NCI-H1930 (cell line): Measurements from ENCODE around the gene ALKBH5.

ENCODE experiments used
- DNase-seq, 2 experiments: peaks; one replicate each; lab custom pipeline; 2025; lab: John Stamatoyannopoulos, UW

The ALKBH5 gene

DNA sequence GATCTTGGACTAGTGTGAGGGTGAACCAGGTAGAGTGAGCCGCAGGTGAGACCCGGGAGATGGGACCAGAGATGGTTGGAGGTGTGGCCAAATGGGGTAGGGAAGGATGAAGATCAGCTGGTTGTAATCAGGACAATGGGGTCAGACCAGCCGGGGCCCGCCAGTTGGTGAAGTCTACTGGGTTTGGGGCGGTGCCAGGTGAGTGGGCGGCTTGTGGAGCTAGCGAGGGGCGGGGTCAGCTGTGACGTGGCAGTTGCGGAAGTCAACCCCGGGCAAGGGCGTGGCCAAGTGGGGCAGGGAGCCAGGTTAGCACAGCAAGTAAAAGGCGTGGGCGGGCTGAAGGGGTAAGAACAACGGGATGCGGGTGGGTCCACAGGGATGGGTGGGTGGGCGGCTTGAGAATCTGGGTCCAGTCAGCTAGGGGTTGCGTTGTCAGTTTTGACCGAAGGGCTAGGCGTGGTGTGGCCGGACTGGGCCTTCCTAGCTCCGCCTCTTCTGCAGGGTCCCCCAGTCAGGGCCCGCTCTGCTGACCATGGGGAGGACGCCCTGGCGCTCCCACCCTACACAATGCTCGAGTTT lies 25.5 kb upstream of the ALKBH5 start:
- DNase-seq: peak; percentile 47 to 60

DNA sequence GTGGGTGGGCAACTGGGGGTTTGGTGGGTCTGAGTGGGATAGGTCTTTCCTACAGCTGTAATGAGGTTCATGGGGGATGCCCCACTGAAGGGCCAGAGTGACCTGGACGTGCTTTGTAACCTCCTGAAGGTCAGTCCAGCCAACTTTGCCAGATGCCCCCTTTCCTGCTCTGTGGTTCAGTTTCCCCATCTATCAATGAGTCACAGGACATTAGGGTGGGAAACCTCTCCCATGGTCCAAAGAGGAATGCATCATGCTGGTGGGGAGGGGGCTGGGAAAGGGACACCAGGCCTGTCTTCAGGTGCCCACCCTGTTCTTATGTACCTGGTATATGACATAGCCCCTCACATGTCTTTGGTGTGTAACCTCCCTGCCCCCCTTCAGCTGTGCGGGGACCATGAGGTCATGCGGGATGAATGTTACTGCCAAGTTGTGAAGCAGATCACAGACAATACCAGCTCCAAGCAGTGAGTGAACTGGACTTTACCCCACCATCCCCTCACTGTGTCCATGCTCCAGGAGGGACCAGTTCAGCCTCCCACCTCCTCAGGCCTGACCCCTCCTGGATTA lies 24.0 kb upstream of the ALKBH5 start:
- DNase-seq: no peak

DNA sequence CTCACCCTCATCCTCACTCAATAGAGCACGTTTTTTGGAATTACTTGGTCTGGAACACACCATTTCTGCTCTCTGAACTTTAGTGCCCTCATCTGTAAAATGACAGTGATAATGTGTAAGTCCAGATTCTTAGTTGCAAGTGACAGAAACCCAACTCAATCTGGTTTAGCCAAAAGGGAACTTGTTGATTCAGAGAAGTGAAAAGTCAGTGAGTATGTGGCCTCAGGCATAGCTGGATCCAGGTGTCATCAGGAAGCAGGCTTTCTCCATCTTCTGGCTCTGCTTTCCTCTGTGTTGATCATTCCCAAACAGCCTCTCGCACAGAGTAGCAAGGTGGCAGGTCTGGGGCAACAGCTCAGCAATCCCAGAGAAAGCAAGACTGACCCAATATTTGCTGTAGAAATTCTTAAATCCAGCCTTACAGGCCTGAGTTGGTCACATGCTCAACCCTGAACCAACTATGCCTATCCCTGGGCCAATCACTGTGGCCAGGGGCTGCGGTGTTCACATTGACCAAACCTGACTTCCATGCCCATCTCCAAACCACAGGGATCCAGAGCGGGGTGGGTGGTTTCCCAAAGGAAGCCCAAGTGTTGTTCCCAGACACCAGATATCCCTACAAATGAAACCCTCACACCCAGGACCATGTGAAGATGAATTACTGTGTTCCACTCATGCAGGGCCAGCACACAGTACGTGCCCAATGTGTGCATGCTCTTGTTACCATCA lies 23.3 kb upstream of the ALKBH5 start:
- no peak for DNase-seq

DNA sequence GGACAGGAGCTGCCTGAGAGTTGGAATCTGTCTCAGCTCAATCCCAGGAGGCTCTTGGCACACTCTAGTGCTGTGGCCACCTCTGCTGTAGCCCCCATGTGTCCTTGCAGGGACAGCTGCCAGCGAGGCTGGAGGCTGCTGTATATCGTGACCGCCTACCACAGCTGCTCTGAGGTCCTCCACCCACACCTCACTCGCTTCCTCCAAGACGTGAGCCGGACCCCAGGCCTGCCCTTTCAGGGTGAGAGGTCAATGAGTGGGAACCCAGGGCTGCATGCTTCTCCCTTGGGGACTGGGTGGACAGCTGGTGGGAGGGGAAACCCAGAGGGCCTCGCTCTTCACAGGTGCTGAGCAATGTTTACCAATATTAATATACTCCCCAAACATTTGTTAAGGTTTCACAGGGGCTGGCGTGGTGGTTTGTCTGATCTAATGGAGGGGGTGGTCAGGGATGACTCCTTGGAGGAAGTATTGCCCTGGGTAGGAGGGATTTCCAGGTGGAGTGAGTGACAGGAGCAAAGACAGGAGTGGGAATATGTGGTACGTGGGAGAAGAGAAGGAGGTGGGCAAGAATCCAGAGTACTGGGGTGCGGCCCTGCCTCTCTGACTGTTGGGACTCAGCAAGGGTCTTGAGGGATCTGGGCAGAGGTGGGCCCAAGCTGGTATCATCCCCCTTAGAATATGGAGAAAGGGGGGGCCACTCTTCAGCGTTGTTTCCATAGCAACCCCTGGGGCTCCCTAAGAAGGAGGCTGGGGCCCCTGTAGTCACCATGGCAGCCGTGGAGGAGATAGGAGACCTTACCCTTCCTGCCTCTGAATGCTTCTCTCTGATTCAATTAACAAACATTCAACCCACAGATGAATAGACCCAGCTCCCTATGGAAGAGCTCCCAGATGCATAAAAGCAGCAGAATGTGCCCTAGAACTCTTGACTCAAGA lies 22.2 kb upstream of the ALKBH5 start:
- no peak for DNase-seq

DNA sequence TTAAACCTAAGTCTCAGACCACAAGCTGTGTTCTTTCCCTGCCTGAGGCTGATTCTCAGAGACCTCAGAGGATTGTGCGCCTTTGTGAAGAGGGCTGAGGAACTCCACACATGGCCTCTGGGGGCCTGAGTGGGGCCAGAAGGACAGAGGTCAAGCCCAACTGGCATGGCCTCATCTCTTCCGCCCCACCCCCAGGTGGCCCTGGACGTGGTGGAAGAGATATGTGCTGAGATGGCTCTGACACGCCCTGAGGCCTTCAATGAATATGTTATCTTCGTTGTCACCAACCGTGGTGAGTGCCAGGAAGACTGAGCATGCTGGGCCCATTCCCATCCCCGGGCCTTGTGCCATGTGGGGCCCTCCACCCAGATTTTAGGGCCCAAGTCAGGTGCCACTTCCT lies 20.1 kb upstream of the ALKBH5 start:
- DNase-seq: no peak

DNA sequence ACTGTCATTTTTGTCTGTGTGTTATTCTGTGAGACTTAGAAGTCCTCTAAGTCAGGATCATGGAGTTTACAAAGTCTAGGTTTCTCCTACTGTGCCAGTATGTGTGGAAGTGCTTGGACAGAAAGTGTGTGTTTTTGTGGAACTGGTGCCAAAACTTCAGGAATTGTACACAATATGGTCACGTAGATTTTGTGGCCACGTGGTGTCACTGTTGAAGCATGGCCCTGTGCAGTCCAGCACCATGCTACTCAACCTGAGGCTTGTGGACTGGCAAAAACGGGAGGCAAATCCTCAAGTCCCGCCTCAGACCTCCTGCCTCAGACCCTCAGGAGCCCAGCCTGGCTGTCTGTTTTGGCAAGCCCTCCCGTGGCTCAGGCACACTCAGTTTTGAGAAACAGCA lies 16.7 kb upstream of the ALKBH5 start:
- DNase-seq: no peak

DNA sequence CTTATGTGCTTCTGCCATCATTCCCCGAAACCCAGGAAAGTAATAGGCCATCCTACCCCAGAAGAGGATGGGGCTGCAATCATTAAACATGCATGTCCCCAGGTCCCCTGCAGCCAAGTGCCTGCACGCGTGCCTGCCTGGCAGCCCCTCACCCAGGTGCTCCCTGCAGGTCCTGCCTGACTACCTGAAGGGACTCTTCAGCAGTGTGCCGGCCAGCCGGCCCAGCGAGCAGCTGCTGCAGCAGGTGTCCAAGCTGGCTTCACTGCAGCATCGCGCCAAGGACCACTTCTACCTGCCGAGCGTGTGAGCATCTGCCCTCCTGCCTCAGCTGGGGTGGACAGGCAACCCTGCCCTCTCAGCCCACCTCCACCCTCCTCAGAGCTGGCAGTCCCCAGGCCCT lies 16.2 kb upstream of the ALKBH5 start:
- DNase-seq: no peak

DNA sequence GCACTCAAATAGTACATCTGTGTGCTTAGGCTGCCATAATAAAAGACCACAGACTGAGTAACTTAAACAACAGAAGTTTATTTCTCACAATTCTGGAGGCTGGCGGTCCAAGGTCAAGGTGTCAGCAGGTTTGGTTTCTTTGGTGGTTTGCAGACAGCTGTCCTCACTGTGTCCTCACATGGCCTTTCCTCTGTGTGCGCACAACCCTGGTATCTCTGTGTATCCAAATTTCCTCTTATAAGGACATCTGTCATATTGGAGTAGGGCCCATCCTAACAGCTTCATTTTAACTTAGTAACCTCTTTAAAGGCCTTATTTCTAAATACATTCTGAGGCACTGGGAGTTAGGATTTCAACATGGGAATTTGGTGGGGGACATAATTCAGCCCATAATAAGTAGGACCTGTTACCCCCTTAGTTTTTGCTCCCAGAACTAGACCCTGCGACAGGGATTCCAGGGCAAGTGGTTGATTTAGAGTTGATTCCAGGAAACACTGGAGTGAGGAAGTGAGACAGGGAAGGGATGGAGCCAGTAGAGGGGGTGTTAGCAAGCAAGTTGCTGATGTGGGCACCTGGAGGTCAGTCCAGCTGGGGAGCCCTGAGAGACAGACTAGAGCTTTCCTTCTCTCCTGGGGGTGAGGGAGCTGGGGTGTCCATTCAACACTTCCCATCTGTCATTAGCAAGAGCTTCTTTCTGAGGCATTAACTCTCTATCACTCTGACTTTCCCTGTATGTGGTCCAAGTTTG lies 10.9 kb upstream of the ALKBH5 start:
- DNase-seq: no peak

DNA sequence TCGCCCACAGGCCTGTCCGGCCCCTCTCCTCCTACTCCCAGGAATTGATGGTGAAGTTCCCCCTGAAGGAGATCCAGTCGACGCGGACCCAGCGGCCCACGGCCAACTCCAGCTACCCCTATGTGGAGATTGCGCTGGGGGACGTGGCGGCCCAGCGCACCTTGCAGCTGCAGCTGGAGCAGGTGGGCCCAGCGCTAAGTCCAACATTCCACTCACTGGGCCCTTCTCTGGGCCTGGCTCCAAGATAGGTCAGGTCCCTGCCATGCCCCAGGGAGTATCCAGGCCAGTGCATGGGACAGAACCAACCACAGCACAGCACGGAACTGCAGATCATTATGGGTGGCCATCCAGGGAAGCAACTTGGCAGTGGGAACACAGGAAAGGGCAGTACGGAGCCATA lies 9.9 kb upstream of the ALKBH5 start:
- DNase-seq: no peak

DNA sequence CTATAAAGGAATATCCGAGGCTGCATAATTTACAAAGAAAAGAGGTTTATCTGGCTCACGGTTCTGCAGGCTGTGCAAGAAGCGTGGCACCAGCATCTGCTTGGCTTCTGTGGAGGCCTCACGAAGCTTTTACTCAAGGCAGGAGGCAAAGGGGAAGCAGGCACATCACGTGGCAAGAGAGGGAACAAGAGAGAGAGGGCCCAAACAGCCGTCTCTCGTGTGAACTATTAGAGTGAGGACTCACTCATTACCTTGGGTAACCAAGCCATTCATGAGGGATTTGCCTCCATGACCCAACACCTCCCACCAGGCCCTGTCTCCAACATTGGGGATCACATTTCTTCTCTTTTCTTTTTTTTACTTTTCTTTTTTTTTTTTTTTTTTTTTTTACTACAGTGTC lies 7.5 kb upstream of the ALKBH5 start:
- DNase-seq: no peak

DNA sequence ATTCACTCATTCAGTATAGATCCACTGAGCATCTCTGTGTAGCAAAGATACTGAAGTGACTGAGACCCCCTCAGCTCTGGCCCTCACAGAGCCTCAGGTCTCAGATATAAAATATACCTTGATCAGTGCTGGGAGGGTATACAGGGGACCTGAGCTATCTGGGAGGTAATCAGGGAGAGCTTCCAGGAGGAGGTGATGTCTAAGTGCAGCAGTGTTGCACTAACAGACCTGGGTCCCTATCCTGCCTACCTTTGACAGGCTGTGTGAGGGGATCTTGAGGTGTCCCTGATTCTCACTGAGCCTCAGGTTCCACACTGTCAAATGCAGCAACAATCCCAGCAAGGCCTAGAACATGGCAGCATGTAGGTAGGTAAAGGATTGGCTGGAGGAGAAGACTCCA lies 6.5 kb upstream of the ALKBH5 start:
- no peak for DNase-seq

DNA sequence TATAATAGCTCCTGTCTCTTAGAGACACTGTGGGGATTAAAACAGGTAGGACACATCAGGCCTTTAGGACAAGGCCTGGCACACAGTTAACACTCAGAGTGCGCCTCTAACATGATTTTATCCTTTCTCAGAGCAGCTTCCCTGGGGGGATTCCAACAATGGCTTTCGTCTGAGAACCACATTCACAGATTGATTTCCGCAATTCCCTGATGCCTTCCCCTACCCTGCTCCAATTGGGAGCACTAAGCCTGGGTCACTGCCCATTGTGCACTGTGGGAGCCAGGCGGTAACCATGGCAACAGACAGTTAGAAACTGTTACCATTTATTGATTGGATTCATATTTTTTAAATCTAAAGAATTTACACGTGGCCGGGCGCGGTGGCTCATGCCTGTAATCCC lies 5.9 kb upstream of the ALKBH5 start:
- no peak for DNase-seq

DNA sequence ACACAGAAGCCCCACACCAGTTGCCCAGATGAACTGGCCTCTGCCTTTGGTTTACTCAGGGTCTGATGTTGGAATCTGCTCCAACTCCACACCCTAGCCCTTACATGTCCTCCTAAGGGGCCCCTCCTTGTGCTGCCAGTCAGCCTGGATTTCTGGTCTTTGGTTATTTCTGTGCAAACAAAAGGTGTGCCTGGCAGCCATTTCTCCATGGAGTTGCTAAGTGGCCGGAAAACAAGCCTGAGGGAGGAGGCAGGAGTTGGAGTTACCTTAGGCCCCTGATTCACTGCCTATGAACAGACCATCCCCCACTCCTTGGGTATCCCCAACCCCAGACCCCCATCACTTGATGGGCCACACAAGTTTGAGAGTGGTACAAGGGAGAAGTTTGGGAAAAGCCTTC lies 4.4 kb upstream of the ALKBH5 start:
- DNase-seq: no peak

DNA sequence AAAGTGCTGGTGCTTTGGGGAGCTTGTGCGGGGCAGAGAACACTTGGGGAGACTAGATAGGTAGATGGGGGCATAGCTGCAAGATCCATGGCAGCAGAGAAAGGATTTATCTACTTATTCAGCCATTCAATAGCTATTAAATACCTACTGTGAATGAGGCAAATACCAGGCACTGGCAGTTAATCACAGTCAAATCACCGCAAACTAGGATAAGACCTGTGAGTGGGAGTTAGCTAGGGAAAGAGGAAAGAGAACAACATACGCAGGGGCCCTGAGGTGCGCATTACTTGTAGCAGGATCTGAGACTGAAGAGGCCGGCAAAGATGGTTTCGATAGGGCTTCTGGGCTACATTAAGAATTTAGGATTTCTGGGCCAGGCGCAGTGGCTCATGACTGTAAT lies 3.8 kb upstream of the ALKBH5 start:
- DNase-seq: no peak

DNA sequence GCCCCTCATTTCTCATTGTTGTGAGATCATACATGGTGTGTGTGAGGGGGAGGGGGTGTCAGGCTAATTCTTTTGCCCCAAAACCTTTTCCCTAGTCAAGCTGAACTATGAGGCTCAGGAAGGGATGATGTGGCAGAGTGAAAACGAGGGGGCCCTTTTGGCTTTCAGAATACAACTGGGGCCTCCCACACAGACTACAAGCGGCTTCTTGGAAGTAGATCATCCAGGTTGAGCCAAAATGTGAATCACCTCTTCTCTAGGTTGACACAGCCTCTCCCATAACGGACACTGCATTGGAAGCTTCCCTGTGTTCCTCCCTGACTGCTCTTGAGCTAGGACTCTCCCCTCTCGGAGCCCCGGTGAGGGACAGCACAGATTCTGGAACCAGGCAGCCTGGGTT lies 2.3 kb upstream of the ALKBH5 start:
- DNase-seq: no peak

DNA sequence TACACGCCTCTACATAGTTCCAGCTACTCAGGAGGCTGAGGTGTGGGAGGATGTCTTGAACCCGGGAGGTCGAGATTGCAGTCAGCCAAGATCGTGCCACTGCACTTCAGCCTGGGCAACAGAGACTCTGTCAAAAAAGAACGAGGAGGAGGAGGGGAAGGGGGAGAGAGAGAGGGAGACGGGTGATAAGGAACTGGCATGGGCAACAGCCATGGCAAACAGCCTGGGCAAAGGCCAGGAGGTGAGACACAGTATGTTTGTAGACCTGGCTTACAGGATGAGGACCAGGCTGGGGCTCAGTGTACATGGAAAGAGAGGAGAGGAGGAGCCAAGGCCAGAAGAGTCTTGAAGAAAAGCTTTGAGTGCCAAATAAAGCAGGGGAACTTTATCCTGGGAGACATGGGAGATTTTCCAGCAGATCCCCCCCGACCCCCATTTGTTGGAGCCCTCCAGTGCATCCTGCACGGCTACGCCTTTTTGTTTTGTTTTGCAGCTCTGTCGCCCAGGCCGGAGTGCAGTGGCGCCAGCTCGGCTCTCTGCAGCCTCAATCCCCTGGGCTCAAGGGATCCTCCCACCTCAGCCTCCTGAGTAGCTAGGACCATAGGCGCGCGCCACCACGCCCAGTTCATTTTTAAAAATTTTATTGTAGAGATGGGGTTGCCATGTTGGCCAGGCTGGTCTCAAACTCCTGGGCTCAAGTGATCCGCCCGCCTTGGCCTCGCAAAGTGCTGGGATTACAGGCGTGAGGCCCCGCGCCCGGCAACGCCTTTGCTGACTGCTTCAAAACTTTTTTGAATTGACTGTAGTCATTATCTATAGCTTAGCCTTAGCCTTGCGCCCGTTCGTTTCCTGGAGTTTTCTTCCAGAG lies 1.3 kb upstream of the ALKBH5 start:
- no peak for DNase-seq

DNA sequence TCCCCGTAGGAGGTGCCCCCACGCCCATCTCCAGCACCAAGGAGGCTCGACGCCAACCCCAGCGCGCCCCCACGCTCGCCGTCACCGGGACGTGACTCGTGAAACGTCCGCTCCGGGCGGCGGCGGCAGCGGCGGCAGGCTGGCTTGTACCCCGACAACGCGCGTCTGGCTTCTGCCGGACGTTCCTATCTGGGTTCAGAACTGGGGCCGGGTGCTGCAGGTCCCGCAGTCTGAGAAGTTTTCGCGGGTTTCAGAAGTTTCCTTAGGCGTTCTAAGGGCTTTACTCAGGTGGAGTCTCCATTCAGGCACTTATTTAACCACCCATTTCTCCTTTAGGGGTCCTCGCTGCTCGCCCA lies 672 bp upstream of the ALKBH5 start:
- peak; percentile 75 to 86 for DNase-seq

DNA sequence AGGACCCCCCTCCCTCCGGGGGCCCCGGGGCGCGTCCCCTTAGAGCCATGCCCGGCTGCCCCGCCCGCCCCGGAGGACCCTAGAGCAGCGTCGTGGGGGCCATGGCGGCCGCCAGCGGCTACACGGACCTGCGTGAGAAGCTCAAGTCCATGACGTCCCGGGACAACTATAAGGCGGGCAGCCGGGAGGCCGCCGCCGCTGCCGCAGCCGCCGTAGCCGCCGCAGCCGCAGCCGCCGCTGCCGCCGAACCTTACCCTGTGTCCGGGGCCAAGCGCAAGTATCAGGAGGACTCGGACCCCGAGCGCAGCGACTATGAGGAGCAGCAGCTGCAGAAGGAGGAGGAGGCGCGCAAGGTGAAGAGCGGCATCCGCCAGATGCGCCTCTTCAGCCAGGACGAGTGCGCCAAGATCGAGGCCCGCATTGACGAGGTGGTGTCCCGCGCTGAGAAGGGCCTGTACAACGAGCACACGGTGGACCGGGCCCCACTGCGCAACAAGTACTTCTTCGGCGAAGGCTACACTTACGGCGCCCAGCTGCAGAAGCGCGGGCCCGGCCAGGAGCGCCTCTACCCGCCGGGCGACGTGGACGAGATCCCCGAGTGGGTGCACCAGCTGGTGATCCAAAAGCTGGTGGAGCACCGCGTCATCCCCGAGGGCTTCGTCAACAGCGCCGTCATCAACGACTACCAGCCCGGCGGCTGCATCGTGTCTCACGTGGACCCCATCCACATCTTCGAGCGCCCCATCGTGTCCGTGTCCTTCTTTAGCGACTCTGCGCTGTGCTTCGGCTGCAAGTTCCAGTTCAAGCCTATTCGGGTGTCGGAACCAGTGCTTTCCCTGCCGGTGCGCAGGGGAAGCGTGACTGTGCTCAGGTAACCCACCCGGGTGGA lies 759 bp downstream of the ALKBH5 start:
- DNase-seq: no peak

DNA sequence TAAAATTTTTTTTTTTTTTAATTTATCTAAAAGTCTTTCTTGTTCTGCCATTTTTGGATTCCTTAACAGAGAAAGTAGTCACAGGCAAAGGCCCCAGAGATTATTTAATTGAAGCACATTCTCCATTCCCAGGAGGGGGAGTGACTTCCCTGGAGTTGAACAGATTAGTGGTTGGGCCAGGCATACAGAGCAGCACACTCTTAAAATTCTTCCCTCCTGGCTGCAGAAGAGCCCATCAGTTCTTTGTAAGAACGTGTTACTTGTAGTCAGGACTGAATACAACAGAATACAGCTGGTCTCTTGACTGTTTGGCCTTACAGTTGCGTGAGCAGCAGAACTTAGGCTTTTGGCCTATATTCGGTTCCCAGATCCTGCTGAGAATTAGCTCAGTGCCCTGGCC lies 1.8 kb downstream of the ALKBH5 start:
- no peak for DNase-seq
